D721Med (cell line): ENCODE results near the gene TADA2B.

Source experiments
- DNase-seq: peaks from one replicate; pipeline ENCODE4 v3.0.0; 2011; ENCODE audit warnings: low spot score; ENCODE audit not compliant: insufficient read length
- FAIRE-seq: peaks from 2 replicates; lab custom pipeline; 2011; peaks lifted over from hg19 to GRCh38; lab: Jason Lieb, UNC
- TF ChIP-seq, protein P1 (sequence below): IDR thresholded peaks from 2 replicates; pipeline ENCODE4 v1.5.1; 2012; ENCODE audit warnings: mild to moderate bottlenecking, control low read depth; ENCODE audit not compliant: insufficient read depth; ENCODE audit errors: missing control alignments

Gene TADA2B

DNA sequence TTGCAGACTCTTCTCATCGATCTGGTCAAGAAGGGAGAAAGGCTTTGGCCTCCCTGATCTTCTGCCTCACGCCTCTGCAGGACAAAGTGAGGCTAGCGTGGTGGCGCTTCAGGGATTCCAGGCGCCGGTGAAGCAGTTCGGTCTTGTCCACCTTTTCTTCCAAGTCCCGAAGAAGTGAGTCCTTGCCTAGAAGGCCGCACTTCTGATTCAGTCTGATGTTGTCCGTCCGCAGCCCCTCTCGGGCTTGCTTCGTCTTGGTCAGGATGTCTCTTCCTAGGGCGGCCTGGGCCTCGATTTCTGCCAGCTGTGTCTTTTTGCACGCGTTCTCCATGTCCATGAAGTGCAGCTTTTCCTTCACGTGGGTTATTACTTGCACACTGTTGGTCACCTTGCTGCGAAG is 1.9 kb upstream of the TADA2B start:
- TF ChIP-seq, protein P1, sequence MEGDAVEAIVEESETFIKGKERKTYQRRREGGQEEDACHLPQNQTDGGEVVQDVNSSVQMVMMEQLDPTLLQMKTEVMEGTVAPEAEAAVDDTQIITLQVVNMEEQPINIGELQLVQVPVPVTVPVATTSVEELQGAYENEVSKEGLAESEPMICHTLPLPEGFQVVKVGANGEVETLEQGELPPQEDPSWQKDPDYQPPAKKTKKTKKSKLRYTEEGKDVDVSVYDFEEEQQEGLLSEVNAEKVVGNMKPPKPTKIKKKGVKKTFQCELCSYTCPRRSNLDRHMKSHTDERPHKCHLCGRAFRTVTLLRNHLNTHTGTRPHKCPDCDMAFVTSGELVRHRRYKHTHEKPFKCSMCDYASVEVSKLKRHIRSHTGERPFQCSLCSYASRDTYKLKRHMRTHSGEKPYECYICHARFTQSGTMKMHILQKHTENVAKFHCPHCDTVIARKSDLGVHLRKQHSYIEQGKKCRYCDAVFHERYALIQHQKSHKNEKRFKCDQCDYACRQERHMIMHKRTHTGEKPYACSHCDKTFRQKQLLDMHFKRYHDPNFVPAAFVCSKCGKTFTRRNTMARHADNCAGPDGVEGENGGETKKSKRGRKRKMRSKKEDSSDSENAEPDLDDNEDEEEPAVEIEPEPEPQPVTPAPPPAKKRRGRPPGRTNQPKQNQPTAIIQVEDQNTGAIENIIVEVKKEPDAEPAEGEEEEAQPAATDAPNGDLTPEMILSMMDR: no peak
- FAIRE-seq: no peak
- no peak for DNase-seq

DNA sequence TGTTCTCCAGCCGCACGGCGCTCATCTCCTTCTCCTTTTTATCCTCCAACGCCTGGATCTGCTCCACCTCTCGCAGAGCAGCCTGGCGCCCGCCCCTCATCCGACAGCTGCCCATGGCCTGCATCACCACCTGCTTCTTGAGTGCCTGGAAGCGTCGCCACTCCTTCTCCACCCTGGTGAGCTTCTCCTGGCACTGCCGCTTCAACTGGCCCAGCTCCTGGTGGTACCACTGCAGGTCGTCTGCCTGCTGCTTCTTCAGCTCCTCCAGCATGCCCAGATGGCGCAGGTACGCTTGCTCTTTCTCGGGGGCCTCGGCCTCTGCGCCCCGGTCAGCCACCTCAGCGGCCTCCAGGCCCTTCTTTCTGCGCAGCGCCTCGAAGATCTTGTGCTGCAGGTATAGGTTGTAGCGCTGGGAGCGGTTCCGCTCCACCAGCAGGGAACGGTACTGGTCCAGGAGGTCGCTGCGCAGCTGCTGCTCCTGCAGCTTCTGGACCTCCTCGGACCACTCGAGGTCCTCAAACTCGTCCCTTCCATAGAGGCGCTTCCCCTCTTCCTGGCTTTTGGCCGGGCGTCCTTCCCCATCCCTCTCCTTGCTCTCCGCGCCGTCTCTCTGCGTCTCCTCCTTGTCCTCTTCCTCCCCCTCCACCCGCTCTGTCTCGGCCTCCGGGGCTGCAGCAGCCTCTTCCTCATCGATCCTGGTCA is 1.2 kb upstream of the TADA2B start:
- DNase-seq: no peak
- no peak for FAIRE-seq
- TF ChIP-seq, protein P1: no peak

DNA sequence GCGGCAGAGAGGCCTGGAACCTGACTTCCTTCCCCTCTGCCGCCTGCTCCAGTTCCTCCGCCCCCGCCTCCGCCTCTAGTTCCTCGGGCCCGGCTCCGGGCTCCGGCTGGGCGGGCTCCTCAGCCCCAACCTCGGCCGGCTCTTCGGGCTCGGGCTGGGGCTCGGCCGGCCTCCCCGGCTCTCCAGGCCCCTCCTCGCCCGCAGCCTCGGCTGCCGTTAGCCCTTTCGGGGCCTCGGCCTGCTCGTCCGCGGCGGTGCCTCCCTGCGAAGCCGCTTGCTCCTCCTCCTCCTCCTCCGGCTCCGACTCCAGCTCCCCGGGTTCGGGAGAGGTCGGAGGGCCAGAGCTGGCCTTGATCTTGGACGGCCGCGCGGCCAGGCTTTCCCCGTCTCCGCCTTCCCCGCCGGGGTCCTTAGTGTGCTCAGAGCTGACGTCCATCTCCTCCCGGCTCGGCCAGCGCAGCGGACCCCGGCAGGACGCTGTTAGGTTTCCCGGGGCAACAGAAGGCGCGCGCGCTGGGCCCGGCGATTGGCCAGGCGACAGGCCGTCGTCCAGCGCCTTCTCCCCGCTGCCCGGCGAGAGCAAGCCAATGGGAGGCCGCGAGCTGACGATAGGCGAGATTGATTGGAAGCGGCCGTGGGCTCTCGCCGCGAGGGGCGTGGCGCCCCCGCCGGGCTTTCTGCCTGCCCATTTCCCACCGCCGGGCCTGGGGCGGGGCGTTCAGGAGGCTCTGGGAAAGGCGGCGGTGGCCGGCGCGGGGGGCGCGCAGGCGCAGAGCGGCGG is 479 bp upstream of the TADA2B start:
- DNase-seq (peak; percentile 97), FAIRE-seq (no peak)
- TF ChIP-seq, protein P1: peak; percentile 35

DNA sequence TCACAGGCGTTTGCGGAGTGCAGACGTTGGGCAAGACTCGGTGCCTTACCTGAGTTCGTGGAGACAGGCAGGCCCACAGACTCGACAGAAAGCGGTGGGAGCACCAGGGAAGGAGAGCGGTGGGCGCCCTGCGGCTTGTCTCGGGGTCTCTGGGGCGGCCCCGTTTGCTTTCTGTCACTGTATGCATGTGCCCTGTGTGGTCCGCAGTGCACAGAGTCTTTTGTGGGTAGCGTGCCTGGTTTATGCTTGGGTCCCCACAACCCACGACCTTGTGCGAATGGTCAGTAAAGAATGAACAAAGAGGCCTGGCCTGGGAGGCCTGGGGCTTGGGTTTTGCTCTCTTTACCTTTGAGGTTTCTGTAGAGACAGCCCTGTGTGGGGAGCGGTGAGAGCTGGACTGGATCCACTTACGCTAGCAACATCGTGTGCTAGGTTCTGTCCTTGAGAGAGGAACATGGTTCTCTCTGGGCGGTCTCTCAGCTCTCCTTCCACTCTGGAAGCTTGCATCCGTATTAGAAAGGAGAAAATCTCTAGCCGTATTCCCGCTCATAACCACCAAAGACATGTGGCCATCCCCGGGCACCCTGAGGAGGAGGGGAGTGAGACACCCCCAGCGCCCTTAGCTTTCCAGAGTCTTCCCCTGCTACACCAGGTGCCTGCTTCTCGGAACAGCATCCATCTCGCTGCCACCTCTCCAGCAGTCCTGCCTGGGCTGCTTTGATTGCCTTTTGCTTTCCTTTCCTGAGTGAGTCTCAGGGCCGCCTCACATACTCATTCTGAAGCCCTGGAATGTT is 1.2 kb downstream of the TADA2B start:
- no peak for FAIRE-seq
- DNase-seq: no peak
- TF ChIP-seq, protein P1: no peak

DNA sequence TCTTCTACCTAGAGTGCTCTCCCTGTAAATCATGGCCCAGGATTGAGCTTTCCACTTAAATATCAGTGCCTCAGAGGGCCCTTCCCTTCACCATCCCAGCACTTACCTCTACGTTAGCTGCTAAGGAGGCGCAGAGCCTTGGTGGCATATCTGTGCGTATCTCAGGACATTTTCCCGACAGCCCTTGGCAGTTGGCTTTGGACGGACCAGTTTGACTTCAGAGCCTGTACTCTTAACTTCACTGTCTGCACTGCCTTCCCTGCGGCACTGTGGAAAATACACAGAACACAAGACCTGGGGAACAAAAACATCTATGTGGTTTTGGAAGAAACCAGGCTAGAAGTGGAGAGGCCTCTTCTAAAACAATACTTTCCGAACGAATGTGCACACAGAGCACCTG is 2.4 kb downstream of the TADA2B start:
- FAIRE-seq (no peak), DNase-seq (no peak)
- TF ChIP-seq, protein P1: no peak

DNA sequence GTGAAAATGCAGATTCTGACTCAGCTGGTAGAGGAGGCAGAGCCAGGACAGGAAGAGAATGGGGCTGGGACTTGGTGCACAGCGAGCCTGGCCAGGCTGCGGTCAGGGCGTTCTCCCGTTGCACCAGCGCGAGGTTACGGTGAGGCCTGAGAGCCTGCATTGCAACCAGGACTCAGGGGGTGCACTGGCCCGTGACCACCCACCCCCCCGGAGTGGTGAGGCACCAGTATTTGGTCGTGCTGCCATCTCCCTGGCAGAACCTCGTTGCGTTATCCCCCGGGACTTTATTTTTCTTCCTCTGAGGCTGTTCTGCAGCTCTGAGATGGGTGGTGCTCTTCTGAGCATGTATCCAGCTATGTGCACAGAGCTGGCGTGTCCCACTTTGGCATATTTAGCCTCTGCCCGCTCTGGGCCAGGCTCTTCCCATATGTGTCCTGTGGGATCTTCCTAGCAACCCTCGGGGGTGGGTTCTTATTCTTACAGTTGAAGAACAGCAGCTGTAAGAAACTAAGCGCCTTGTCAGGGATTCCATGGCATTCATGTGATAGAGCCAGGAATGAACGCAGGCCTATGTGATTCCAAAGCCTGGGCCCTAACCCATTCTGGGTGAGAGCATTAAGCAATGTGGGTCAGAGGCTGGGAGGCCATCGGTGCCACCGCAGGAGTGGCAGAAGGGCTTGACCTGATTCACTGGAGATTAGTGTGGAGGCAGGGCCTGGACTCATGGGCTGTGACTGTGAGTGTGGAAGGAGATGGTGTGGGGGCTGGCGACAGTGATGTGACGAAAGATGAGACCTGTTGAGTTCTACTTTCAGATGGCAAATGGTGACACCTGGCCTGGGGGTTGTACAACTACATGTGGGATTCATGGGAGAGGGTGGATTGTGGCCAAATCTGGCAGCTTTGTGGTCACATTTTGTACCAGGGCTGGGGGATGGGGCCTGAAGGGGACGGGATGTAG is 3.1 kb downstream of the TADA2B start:
- DNase-seq: no peak
- no peak for FAIRE-seq
- TF ChIP-seq, protein P1: no peak
